Stimulated activated CD4-positive, alpha-beta T cell treated with anti-CD3 and anti-CD28 coated beads, Interleukin-4, amount 100 ng/mL, for 4 hours (primary cell): ENCODE measurements around the gene CLPSL2.

ENCODE experiments used
- DNase-seq, 2 experiments: peaks; one replicate each; pipeline ENCODE4 v3.0.0-alpha.2; 2020

The CLPSL2 gene

DNA sequence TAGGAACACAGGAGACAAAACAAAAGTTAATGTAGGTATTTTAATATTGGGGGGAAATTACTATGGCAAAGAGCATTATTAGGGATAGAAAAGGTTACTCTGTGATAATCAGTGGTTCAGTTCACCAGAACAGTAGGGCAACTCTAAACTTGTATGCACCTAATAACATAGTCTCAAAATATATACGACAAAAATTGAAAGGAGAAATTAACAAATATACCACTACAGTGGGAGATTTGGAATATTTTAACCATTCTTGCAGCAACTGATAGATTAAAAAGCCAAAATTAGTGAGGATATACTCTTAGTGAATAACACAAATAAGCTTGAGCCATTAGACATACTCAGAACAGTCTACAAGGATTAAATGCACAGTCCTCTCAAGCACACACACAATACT, 28.5 kb upstream of the CLPSL2 start:
- DNase-seq, result no peak

DNA sequence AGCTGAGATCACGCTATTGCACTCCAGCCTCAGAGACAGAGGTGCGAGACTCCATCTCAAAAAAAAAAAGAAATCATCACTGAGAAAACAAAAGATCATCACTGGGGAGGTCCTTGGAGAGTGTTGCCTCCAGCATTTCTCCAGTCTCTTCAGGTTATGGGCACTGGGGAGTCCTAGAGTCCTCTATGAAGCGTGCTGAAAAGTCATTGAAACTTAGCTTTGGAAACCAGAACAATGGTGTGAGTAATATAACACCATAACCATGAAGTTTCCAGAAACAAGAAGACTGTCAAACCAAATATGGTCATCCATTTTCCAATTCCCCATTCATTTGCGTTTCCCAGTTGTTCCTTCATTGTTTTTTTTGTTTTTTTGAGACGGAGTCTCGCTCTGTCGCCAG, 25.8 kb upstream of the CLPSL2 start:
- DNase-seq, result no peak

DNA sequence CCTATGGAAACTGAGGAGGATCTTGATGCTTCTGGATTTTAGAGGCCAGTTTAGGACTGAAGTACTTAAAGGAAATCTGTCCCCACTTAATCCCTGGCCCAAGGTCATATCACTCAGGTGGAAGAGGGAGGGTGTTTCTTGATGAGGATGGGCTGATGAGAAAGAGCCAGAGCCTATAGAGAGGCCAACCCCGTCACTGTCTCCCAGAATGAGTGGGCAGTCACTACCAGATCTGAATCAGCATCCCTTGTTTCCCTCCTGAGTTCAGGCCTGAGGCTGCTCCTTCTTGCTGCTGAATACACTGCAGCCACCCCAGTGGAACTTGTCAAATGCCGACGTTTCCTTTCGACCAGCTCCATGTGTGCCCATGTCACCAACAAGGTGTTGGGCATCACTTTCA, 24.8 kb upstream of the CLPSL2 start:
- DNase-seq, result no peak

DNA sequence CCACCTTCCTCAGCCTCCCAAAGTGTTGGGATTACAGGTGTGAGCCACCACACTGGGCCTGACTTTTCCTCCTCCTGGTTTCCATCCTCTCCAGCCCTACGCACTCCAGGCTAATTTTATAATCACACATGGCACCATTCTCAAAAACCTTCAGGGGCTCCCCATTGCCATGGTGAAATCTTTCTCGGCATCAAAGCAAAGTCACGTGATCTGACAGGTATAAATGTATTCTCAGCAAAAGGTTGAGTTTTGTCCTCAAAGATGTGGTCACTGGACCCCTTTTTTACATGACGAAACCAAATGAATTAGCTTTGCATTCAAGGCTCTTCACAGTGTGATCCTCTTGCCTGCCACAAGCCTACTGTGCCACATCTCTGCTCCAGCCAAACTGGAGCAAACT, 24.1 kb upstream of the CLPSL2 start:
- DNase-seq, result no peak

DNA sequence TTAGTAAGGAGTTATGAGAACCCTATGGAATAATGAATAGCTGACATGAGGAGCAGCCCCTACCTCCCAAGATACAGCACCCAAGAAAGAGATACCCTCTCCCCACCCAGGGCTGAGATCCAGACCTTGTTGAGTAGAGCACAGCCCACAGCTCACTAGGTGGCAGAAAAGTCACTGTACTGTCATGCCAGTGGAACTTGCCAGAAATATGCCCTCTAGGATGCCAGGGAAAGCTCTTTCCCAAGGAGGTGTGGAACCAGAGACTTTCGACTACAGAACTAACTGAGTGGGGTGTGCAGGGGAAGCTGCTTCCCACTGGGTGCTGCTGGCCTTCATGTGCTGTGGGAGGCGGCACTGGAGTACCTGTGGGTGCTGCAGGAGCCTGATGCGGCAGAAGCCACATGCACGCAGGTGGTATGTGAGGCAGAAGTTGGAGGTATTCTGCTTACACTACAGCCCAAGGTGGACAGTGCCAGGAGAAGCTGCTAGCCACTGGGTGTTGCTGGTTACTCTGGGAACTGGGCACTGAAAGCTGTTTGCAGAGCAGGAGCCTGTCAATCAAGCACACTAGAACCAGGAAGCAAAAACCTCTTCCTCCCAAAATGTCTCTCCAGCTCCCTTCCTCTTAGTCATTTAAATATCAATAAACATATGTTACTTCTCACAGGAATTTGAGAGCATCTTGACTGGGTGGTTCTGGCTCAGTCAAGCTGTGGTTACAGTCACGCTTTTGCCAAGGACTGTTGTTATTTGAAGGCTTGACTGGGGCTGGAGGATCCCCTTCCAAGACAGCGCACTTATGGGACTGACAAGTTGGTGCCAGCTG, 21.7 kb upstream of the CLPSL2 start:
- DNase-seq, result no peak

DNA sequence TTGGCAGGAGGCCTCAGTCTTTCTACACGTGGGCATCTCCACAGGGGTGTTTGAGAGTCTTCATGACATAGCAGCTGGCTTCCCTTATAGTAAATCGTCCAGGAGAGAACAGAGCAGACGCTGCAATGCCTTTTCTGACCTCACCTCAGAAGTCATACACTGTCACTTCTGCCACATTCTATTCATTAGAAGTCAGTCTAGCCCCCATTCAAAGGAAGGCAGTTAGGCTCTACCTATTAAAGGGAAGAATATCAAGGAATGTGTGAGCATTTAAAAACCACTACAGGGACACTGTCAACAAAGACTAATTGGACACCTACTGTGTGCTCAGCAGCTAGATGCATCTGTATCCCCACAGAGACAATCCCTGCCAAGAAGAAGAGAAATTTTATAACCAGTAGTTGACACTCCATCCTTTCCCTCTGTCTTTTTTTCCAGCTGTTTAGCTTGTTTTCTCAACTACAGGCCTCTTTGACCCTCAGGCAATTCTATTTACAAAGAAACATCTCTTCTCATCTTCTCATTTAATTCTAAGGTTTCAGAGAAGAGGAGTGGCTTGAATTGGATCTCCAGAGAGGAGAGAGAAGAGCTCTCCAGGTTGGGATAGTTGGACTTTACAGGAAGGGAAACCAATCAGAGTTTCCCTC, 21.0 kb upstream of the CLPSL2 start:
- DNase-seq, result no peak

DNA sequence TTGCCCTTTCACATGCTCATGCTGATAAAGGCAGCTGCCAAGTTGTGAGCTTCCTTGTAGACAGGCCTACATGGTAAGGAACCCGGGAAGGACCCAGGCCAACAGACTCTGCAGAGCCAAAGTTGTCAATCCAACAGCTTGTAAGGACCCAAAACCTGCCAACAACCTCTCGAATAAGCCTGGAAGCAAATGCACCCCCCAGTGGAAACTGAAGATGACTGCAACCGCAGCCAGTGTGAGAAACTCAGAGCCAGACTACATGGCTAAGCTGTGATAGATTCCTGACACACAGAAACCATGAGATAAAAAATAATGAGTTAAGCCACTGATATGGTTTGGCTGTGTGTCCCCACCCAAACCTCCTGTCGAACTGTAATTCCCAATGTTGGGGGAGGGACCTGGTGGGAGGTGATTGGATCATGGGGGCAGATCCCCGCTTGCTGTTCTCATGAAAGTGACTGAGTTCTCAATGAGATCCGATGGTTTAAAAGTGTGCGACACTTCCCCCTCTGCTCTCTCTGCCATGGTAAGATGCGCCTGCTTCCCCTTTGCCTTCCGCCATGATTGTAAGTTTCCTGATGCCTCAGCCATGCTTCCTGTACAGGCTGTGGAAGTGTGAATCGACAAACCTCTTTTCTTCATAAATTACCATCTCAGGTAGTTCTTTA, 18.8 kb upstream of the CLPSL2 start:
- no peak for DNase-seq

DNA sequence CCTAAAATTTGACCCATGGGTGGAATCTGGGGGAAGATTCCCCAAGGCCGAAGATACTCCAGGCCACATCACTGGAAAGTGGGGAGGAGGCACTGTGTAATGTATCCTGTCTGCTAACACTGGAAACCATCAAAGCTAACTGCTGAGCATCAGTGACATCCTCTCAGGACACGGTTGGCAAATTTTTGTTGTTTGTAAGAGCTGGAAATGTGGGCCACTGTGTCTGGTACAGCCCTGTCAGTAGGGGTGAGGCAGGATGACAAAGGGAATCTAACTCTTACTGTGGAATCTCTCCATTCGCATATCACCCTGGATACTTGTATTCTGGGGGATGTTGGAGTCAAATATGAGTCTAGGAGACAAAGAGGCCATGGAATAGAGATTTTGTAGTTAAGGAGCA, 17.0 kb upstream of the CLPSL2 start:
- DNase-seq, result no peak

DNA sequence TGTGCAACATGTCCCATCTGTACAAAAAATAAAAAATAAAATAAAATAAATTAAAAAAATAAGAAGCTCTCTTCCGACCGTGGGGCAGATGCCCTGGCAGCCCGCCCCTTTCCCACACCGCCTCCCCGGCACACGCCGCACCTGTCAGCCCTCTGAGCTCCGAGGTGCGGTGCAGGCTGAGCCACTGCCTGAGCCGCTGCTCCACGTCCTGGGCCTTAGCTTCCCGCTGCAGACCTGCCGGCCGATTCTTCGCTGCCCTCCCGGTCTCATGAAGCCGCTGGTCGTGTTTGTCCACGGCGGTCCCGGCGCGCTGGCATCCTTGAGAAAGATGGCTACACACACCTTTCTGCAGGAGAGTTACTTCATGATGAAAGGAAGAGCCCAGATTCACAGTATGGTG, 10.7 kb upstream of the CLPSL2 start:
- DNase-seq, result no peak

DNA sequence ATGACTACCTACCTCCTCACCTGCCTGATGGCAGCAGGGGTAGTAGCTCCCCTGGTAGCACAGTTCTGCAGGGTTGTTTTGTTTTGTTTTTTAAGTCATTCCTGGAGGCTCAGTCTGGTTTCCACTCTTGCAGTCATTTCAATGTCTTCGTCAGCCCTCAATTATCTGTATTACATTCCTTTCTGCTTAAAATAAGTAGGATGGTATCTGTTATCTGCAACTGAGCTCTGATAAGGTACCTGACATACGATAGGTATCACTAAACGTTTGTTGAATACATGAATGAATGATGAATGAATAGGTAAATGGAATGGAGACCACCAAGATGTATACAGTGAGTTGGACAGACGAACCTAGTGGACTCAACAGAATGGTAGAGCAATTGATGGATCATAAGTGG, 7.2 kb upstream of the CLPSL2 start:
- DNase-seq, result no peak

DNA sequence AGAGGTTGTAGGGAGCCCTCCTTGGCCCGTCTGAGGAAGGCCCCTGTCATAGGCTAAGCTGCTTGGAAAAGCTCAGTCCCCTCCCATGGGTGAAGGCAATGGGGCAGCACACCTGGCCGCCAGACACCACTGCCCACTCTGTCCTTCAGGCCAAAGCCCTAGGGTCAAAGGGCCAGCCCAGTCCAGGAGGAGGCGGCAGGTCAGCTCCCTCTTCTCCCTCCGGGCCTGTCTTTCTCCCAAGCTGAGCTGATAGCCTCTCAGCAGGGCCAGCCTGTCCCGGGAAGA, 5.1 kb upstream of the CLPSL2 start:
- no peak for DNase-seq

DNA sequence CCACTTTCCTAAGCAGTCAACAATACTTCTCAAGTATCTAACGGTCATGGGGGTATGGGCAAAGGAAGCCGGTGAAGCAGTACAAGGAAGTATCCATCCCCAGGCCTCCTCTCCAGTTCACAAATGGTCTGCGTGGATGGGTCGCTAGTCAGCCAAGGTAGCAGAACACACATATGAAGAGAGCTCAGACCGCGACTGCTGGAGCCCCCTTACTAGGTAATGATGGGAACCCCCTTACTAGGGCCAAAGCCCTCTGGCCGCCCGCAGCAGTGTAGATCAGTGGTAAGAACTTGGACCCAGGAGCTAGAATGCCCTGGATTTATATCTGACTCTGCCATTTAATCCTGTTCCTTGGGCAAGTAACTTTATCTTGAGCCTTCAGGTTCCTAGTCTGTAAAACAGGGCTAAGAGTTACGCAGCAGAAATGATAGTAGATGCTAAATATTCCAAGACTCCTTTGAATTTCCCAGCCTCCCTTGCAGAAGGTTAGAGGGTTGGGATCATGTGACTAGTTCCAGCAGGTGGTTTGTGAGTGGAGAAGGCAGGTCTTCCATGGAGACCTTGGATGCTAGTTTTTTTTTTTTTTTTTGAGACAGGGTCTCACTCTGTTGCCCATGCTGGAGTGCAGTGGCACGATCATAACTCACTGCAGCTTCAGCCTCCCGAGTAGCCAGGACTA, 2.1 kb upstream of the CLPSL2 start:
- no peak for DNase-seq

DNA sequence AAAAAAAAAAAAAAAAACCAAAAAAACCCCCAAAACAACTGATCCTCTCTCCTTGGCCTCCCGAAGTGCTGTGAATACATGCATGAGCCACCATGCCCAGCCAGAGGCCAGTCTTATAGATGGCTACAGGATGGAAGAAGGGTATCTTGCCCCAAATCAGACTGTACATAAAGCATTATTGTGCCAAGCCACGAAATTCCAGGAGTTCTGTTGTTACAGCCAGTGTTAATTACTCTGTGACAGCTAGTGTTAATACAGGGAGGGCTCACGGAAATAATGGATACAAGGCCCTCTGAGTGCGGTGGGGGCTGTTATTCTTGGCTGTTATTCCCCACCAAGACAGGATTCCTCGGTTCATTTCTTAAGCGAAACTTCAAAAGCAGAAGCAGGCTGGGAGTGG, 1.4 kb upstream of the CLPSL2 start:
- no peak for DNase-seq

DNA sequence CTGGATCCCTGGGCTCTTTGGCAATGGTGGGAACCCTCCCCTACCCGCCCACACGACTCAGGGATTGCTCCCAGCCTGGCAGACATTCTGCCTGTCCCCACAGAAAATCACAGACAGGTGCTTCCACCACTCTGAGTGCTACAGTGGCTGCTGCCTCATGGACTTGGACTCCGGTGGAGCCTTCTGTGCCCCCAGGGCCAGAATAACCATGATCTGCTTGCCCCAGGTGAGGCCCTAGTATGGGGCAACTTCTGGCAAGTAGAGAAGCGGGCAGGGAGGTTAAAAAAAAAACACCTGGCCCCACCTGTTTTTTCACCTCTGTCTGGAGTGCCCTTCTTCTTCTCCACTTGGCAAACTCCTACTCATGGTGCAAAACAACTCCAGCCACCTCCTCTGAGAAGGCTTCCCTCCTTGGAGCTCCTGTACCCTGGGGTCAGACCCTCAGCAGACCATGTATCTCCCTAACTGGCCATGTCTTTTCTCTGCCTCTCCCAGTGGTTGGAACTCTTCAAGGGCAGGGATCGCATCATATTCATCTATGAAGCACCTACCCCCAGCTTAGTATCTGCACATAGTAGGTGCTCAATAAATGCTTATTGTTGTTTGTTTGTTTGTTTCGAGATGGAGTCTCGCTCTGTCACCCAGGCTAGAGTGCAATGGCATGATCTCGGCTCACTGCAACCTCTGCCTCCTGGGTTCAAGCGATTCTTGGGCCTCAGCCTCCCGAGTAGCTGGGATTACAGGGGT, 1.1 kb downstream of the CLPSL2 start:
- DNase-seq, result no peak

DNA sequence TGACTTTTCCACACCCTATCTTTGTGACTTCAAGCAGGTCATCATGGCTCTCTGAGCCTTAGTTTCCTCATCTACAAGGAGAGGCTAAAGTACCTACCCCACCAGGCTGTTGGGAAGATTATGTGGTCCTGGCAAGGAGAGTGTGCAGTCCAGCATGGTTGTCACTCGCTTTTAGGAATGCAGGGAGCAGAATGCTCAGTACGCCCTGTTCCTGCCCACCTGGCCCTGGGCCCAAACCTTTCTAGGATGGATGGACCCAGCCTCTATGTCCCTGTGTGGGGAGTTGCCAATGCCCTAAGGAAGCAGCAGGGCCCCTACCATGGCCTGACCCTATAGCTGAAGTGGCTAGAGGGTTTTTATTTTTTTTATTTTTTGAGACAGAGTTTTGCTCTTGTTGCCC, 2.0 kb downstream of the CLPSL2 start:
- no peak for DNase-seq

DNA sequence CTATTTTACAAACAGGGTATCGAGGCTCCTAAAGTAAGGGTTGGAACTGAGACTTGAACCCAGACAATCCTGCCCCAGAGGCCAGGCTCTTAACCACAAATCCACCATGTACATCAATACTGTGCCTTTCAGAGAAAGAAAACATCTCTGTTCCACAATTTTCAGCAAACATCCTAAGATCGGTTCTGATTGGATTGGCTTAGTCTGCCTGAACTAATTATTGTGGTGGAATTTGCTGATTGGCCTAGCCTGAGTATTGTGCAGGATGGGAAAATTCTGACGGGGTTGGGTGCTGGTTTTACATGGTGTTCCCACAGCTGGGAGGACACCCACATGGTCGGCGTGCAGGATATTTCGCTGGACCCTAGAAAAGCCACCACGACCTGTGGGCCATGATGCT, 4.3 kb downstream of the CLPSL2 start, which contains the start of gene CLPSL1:
Gene CLPSL1 (plus strand): TSS at position 301 of the 400 bp plus-strand sequence. CDS start 92 bp downstream, at position 393.
- DNase-seq, result no peak

DNA sequence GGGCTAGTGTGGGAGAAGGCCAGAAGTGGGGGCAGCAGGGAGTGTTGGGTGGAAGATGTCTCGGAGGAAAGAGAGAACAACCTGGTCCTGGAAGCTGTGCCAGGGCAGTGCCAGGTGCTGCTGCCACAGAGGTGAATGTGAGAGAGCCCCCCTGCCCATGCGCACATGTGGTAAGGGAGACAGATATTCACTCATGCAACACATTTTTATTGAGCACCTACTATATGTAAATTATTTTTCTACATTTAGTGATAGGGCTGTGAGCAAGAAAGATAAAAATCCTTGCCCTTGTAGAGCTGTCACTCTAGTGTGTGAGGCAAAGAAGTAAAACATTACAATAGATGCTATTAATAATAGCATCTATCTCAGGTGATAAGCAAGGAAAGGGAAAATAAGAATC, 4.9 kb downstream of the CLPSL2 start:
- no peak for DNase-seq

DNA sequence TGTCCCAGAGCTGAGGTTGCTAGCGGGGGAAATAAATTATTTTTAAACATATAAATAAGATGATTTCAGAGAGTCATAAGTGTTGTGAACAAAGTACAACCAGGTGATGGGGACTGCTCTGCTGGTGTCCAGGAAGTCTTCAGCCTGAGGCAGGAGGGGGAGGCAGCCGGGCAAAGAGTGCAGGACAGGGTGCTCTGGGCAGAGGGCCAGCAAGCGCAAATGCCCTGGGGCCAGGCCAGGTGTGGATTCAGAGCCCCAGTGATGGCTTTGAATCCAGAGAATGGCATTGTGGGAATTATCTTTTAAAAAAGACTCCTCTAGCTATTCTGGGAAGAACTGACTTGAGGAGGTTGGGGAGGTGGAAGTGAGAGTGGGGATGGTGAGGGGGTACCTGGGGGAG, 6.0 kb downstream of the CLPSL2 start:
- DNase-seq, result no peak

DNA sequence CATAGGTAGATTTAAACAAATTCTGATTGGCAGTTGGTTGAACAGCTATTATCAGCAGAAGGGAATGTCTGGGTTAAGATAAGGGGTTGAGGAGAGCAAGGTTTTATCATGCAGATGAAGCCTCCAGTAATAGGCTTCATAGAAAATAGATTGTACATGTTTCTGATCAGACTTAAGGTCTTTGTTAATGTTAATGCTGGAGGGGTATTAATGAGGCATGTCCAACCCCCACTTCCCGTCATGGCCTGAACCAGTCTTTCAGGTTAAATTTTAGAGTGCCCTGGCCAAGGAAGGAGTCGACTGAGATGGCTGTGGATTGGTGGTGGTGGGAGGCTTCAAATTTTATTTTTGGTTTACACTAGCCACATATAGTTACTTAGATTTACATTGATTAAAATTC, 7.8 kb downstream of the CLPSL2 start:
- DNase-seq, result no peak

DNA sequence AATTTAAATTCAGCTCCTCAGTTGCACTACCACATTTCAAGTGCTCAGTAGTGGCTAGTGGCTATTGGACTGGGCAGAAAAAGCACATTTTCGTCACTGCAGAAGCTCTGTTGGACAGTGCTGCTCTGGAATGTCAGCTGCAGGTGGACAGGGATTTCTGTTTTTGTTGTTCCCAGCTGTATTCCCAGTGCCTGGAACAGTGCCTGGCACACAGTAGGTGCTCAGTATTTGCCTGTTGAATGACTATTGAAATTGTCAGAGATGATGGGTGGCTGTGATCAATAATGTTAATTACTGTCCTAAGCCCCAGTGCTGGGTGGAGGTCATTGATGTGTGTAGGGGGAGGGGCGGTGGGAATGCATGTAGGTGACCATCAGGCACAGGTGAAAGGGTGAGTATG, 9.9 kb downstream of the CLPSL2 start:
- DNase-seq, result no peak

DNA sequence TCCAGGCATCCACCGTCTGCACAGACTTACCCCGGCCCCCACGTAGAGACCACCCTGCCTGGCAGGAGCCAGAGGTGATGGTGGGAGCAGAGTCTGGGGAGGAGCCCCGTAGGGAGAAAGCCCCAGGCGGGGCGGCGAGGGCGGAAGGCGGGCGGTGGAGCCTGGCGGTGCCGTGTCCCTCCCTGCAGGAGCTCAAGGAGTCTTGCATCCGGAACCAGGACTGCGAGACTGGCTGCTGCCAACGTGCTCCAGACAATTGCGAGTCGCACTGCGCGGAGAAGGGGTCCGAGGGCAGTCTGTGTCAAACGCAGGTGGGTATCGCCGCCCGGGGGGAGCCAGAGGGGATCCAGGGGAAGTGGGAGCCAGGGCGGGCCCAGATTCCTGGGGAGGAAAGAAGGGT, 10.4 kb downstream of the CLPSL2 start:
- DNase-seq, result no peak

DNA sequence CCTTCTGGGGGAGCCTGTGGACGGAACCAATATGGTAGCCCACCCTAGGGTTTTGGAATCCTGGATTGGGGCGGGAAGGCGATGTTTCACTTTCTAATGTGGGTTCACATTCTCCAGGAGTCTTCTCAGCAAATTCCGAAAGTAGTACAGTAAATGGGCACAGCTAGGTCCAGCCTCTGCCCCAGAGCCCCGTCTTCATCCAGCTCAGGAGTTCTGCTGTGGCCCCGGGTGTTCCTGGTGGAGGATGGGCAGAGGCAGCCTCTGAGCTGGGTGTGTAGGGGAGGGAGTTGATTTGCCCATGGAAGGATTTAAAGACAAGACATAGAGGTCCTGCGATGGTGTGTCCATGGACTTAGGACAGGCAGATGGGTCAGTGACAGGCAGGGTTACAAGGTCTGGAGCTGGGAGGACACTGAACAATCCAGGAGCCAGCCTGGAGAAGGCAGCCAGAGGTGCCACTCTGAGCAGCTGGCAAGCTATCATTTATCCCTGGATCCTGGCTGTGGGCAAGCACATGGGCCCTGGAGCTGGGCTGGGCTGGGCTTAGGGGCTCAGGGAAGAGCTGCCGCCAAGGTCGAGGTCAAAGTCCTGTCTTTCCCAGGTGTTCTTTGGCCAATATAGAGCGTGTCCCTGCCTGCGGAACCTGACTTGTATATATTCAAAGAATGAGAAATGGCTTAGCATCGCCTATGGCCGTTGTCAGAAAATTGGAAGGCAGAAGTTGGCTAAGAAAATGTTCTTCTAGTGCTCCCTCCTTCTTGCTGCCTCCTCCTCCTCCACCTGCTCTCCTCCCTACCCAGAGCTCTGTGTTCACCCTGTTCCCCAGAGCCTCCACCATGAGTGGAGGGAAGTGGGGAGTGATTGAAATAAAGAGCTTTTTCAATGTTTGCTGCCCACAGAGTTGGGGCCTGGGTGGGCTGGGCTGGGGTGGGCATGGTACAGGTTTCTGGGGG, 11.1 kb downstream of the CLPSL2 start:
- DNase-seq, result no peak
